NB4 (cell line): ENCODE measurements around the gene SLC13A1.
A peak's percentile ranks its signal among the peaks of the same experiment; 100 is the strongest.

Experiments used
- DNase-seq: peaks from one replicate; pipeline ENCODE4 v3.0.0; 2010; ENCODE audit warnings: low read depth
- H3K4me3 ChIP-seq: one replicate; pipeline ENCODE4 v1.5.1; 2011; ENCODE audit warnings: mild to moderate bottlenecking, low read depth, low read length, moderate library complexity
- CTCF ChIP-seq: IDR thresholded peaks from one replicate; pipeline ENCODE4 v1.5.1; 2012; ENCODE audit warnings: low read depth, low read length
- MYC ChIP-seq: IDR thresholded peaks from 2 replicates; pipeline ENCODE4 v1.6.1; 2011; ENCODE audit warnings: low read depth, low read length
- POLR2A ChIP-seq: IDR thresholded peaks from 2 replicates; pipeline ENCODE4 v1.6.1; 2011; ENCODE audit warnings: mild to moderate bottlenecking; ENCODE audit not compliant: insufficient read length; ENCODE audit errors: extremely low read depth
- TF ChIP-seq, protein P1 (sequence below): IDR thresholded peaks from 2 replicates; pipeline ENCODE4 v1.6.1; 2011; ENCODE audit warnings: low read depth, low read length

Gene SLC13A1

DNA sequence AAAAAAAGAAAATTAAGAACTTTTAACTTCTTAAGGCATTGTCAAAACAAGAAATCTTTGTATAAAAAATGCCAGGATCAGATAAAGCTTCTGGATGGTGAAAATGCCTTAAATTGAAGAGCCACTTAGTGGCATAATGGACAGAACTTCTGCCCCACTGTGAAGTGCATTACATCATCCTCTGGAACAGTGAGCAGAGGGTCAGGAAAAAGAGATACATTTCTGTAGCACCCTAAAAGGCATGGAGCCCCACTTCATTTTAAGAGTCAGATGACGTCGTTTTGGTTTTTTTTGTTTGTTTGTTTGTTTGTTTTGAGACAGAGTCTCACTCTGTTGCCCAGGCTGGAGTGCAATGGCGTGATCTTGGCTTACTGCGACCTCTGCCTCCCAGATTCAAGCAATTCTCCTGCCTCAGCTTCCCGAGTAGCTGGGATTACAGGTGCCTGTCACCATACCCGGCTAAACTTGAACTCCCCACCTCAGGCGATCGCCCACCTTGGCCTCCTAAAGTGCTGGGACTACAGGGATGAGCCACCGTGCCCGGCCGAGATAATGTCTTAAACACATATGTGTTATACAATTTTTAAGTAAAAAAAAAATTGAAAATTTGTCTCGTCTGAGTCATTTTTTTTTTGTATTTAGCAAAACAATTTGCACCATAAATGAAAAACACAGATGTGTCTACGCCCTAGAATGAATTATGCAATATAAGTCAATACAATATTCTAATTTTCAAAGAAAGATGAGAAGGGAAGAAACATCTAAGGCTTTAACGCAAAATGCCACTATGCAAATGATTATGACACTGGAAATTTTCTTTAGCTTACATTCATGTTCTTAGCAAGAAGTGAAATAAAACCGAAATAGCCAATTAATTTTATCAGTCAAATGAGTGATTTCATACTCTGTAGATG, 29.2 kb downstream of the SLC13A1 start:
- no peak overlapping the region for H3K4me3 ChIP-seq
- no peak for TF ChIP-seq POLR2A
- no peak for TF ChIP-seq CTCF
- no peak for DNase-seq

- no peak for TF ChIP-seq MYC
- TF ChIP-seq, protein P1, sequence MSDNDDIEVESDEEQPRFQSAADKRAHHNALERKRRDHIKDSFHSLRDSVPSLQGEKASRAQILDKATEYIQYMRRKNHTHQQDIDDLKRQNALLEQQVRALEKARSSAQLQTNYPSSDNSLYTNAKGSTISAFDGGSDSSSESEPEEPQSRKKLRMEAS, result no peak
- TF ChIP-seq CTCF, result no peak
- TF ChIP-seq POLR2A, result no peak
- no peak for DNase-seq
- H3K4me3 ChIP-seq, result no peak overlapping the region
Observed at GRCh38 chr7:123169065-123169464, 30.7 kb downstream of the SLC13A1 start.

DNA sequence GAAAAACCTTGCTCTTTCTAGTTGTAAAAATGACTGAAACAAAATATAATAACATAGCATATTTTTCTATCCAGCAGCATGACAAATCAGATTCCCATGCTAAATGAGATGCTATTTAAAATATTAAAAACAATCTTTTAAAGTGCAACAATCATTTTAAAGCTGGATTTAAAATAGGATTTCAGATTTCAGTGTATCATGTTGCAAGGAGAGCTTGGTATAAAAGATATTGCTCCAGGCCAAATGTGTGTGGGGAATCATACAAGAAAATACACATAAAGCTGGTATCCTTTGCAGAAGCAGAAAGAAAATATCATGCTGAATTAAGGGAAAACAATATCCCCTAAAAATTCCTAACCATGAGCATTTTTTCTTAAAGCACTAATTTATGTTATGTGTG, 42.2 kb downstream of the SLC13A1 start:
- H3K4me3 ChIP-seq, result no peak overlapping the region
- TF ChIP-seq MYC, result no peak
- TF ChIP-seq CTCF, result no peak
- no peak for TF ChIP-seq POLR2A
- TF ChIP-seq, protein P1, result no peak
- no peak for DNase-seq

DNA sequence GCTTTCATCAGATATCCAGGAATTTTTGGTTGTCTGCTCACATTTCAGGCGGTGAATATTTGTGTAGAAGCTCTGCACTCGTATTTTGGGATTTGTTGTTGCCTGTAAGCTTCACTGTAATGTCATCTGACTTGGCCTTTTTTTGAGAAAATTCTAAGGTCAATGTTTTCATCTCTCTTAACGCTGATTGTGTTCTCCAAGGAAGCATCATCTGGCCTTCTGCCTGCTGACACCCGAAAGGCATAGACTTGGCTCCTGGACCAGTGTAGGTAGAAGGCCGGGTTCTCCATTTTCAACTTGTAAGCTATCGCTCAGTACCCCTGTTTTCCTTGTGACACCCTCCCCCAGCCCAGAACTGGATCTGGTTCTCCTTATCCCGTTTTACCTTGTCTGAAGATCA, 44.2 kb downstream of the SLC13A1 start:
- H3K4me3 ChIP-seq, result no peak overlapping the region
- TF ChIP-seq POLR2A (no peak), CTCF (no peak), MYC (no peak)
- TF ChIP-seq, protein P1, result no peak
- no peak for DNase-seq

DNA sequence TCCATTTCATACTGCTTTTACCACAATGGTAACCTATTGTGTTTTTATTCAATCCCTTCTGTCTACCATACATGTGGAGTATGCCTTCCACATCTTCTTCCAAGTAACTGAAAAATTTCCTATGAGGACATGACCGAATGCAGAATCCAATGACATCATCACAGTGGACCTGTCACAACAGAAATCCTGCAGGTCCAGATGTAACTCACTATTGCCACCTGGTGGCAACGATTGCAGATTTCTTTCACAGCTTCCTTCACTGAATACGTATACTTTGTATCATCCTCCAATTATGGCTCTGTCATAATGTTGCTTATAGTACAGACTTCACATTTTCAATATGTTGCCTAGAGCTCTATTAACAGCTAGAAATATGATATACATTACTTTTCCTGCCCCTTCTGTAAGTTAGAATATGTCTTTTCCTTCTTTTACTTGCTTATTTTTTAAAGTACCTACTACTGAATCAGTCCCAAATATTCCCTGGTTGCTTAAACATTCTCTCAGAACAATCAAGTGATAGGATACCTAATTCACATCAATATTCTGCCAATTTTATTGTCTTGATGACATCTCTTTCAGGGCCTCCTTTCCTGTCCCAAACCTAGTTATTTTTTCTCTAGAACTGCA, 45.4 kb downstream of the SLC13A1 start:
- H3K4me3 ChIP-seq, result no peak overlapping the region
- DNase-seq, result peak; percentile 79
- TF ChIP-seq, protein P1, result no peak
- peak; percentile 87 for TF ChIP-seq CTCF
